ENCODE data around the gene UTP20.

UTP20 gene

DNA sequence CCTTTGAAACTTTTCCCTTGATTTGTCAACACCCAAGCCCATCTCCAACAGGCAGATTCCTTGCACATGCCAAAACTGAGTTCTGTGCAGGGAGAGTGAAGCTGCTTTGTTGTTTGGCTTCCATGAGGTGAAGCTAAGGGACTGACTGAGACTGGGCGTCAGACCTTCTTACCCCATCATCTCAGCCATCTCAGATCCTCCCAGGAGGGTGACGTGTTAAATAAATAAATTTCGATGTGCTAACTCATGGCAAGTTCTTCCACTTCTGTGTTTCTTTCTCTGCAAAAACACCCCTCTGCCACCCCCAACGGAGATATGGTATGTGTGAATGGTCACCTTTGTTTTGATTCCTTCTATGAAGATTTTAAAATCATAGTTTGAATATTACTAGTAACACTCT is 17.8 kb downstream of the UTP20 start:
- DNase-seq (ENCODE audit: low spot score): no peak
- Histone ChIP-seq H3K4me3 (no peak overlapping the region), H3K27ac (no peak overlapping the region)
- TF ChIP-seq, protein P1, sequence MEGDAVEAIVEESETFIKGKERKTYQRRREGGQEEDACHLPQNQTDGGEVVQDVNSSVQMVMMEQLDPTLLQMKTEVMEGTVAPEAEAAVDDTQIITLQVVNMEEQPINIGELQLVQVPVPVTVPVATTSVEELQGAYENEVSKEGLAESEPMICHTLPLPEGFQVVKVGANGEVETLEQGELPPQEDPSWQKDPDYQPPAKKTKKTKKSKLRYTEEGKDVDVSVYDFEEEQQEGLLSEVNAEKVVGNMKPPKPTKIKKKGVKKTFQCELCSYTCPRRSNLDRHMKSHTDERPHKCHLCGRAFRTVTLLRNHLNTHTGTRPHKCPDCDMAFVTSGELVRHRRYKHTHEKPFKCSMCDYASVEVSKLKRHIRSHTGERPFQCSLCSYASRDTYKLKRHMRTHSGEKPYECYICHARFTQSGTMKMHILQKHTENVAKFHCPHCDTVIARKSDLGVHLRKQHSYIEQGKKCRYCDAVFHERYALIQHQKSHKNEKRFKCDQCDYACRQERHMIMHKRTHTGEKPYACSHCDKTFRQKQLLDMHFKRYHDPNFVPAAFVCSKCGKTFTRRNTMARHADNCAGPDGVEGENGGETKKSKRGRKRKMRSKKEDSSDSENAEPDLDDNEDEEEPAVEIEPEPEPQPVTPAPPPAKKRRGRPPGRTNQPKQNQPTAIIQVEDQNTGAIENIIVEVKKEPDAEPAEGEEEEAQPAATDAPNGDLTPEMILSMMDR (IDR thresholded peaks at IDR 0.05): no peak

DNA sequence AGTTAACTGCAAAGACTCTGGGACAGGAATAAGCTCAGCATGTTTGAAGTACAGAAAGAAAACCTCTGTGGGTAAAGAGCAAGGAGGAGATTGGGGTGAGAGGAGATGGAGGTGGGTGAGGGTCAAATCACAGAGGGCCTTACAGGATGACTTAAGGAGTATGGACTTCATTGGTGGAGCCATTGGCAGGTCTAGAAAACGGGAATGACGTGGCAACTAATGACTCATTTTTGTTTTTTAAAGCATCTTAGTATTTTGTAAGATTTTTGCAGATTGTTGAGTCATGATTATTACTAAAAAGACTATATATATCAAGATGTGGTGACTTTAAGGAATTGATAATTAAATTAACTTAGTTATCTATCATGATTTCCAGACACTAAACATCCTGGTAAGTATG is 18.5 kb downstream of the UTP20 start:
- TF ChIP-seq, protein P1 (IDR thresholded peaks at IDR 0.05): no peak
- DNase-seq (ENCODE audit: low spot score): no peak
- Histone ChIP-seq H3K27ac (no peak overlapping the region), H3K4me3 (no peak overlapping the region)

DNA sequence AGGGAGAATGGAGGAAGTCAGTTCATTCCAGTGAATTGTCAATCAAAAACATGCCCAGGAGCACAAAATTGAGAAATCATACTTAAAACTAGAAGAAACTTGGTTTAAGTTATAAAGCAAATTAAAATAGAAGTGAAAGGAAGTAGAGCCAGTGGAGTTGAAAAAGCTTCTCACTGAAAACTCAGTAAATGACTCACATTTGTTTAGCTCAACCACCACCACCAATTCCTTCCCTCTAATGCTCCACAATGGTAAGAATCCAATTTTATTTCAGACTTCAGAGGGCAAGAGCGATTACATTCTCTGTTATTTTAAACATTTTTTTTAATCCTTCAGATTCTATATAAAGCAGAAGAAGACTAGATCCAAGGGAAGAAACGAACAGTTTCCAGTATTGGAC is 19.4 kb downstream of the UTP20 start:
- no peak for DNase-seq (ENCODE audit: low spot score)
- Histone ChIP-seq H3K4me3 (no peak overlapping the region), H3K27ac (no peak overlapping the region)
- TF ChIP-seq, protein P1 (IDR thresholded peaks at IDR 0.05): no peak

DNA sequence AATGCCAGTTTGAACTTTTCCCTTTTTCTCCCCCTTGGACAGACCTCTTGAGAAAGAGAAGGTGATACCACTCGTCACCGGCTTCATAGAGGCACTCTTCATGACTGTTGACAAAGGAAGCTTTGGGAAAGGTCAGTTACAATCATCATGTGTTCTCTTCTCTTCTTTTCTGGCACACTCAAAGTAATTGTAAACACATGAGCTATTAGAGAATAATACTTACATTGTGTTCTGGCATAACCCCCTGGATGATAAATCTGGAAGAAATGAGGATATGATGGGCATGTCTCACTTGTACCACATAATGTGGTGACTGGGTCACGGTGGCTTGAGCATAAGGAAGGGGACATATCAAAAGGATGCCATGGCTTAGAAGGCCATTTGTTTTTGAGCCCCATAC is 20.0 kb downstream of the UTP20 start:
- H3K27ac ChIP-seq: no peak overlapping the region
- TF ChIP-seq, protein P1 (IDR thresholded peaks at IDR 0.05): no peak
- no peak overlapping the region for H3K4me3 ChIP-seq
- no peak for DNase-seq (ENCODE audit: low spot score)

DNA sequence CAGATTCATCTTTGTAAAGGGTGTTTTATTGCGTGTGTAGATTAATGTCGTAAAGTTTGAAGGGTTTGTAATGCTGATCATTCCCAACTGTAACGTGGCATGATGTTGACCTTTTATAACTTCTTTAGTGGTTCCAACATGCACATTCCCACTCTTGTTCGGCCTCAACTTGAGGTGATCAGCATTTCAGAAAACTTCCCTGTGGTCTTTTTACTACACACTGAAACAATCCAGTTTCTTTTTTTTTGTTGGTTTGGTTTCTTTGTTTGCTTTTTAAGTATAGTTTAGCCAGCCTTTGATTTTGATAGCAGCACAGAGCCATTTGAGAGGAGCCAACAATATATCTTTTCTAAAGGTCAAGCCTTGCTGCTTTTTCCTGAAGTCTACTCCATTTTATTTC is 22.8 kb downstream of the UTP20 start:
- no peak overlapping the region for H3K27ac ChIP-seq
- no peak for DNase-seq (ENCODE audit: low spot score)
- TF ChIP-seq, protein P1 (IDR thresholded peaks at IDR 0.05): no peak
- H3K4me3 ChIP-seq: no peak overlapping the region

DNA sequence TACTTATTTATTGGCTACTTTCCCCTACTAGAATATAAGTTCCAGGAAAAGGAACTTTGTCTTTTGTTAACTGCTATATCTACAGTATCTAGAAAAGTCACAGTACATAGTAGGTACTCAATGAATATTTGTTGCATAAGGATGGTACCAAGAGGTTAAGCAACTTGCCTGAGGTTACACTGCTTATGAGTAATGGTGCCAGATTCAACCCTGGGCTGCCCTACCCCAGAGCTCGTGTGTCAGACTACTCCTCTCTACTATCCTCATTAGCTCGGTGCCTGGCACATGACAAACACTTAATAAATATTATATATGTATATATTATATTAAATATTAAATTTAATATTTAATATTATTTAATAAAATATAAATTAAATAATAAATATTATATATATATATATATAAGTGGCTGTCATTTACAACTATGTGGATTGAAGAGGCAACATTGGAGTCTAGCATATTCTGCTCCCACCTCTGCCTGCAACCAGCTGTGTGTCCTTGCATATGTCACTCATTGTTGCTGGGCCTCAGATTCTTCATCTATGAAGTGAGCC is 25.4 kb downstream of the UTP20 start:
- Histone ChIP-seq H3K4me3 (no peak overlapping the region), H3K27ac (no peak overlapping the region)
- no peak for DNase-seq (ENCODE audit: low spot score)
- TF ChIP-seq, protein P1 (IDR thresholded peaks at IDR 0.05): no peak

DNA sequence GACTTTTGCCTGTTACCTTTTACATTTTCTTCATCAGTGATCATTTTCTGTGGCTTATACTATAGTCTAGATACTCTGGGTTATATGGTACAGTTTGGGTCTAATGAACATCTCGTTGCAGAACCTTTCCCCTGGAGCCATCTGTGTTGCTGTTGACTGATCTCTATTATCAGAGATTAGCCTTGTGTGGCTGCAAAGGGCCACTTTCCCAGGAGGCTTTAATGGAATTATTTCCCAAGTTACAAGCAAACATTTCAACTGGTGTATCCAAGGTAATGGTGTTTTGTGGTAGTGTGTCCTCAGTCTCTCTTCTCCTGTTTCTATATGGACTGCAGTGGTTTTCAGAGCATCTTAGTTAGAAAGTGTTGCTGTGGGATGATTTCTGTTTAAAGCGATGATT is 25.9 kb downstream of the UTP20 start:
- Histone ChIP-seq H3K4me3 (no peak overlapping the region), H3K27ac (no peak overlapping the region)
- DNase-seq (ENCODE audit: low spot score): no peak
- TF ChIP-seq, protein P1 (IDR thresholded peaks at IDR 0.05): no peak

All from coronary artery (tissue), 2 donors.